SH-SY5Y (cell line): ENCODE results near the gene DOK3.

Experiments
- GATA2 ChIP-seq: IDR thresholded peaks from 2 replicates; pipeline ENCODE4 v1.6.1; 2011; ENCODE audit warnings: mild to moderate bottlenecking, low read depth, low read length
- GATA3 ChIP-seq: IDR thresholded peaks from 2 replicates; pipeline ENCODE4 v1.6.1; 2011; ENCODE audit warnings: low read depth, mild to moderate bottlenecking, low read length, moderate library complexity

GRCh38 chr5:177502886-177503285, 6.7 kb downstream of the DOK3 start:
- no peak for TF ChIP-seq GATA3
- TF ChIP-seq GATA2, result no peak
